Neural cell (in vitro differentiated cells): ENCODE data around the gene SOHLH1.

Experiments used
- CTCF ChIP-seq: fragments of 450-650 bp; IDR thresholded peaks from 2 replicates; pipeline ENCODE4 v1.5.1; 2014; ENCODE audit warnings: antibody characterized with exemption, mild to moderate bottlenecking, moderate library complexity; ENCODE audit not compliant: poor library complexity, severe bottlenecking
- EP300 ChIP-seq: fragments of 450-650 bp; conservative IDR thresholded peaks from 2 replicates; pipeline ENCODE4 v1.6.1; 2014; ENCODE audit warnings: antibody characterized with exemption, mild to moderate bottlenecking, moderate library complexity; ENCODE audit not compliant: poor library complexity, severe bottlenecking
- EZH2 ChIP-seq: fragments of 200-600, 300-800 bp; shearing (Covaris generic), sonication (generic); IDR thresholded peaks from 2 replicates; pipeline ENCODE4 v1.6.1; 2014; ENCODE audit warnings: antibody characterized with exemption, low read length, borderline replicate concordance, mild to moderate bottlenecking; ENCODE audit not compliant: insufficient read depth, poor library complexity, severe bottlenecking
- POLR2AphosphoS5 ChIP-seq: IDR thresholded peaks from 2 replicates; pipeline ENCODE4 v1.6.1; 2012
- SMC3 ChIP-seq: fragments of 450-650 bp; conservative IDR thresholded peaks from 2 replicates; pipeline ENCODE4 v1.6.1; 2014; ENCODE audit warnings: antibody characterized with exemption, mild to moderate bottlenecking, moderate library complexity; ENCODE audit not compliant: poor library complexity
- TAF1 ChIP-seq: IDR thresholded peaks from 2 replicates; pipeline ENCODE4 v1.6.1; 2012; ENCODE audit warnings: low read depth

- TF ChIP-seq CTCF (no peak), SMC3 (no peak), TAF1 (no peak), POLR2AphosphoS5 (no peak), EP300 (no peak), EZH2 (no peak)
These were observed 14.6 kb downstream of the SOHLH1 start for GRCh38 chr9:135684691-135685090.
